HFFc6 (cell line): ENCODE data around the gene THSD4. TPM values are rescaled to one million over a fixed set of nuclear protein-coding genes. Genes with fewer than 3 reads are reported as not detected.

ENCODE experiments used
- DNase-seq: peaks from one replicate; pipeline ENCODE4 v3.0.0-alpha.2; 2018
- H3K27ac Mint-ChIP-seq: 2 replicates; pipeline ENCODE4 v1.8.0; 2020; ENCODE audit warnings: mild to moderate bottlenecking, mixed read lengths
- H3K27me3 Mint-ChIP-seq: 2 replicates; pipeline ENCODE4 v1.8.0; 2021; ENCODE audit warnings: mild to moderate bottlenecking, moderate library complexity, mixed read lengths; ENCODE audit not compliant: insufficient read depth
- H3K36me3 Mint-ChIP-seq: 2 replicates; pipeline ENCODE4 v1.8.0; 2021; ENCODE audit warnings: low read depth, mixed read lengths
- H3K4me1 Mint-ChIP-seq: 2 replicates; pipeline ENCODE4 v1.8.0; 2020; ENCODE audit warnings: low read depth, mixed read lengths
- H3K4me3 Mint-ChIP-seq: 2 replicates; pipeline ENCODE4 v1.8.0; 2020; ENCODE audit warnings: mild to moderate bottlenecking, moderate library complexity, mixed read lengths
- H3K9me3 Mint-ChIP-seq: 2 replicates; pipeline ENCODE4 v1.8.0; 2020; ENCODE audit warnings: mild to moderate bottlenecking, mixed read lengths
- CTCF ChIP-seq: fragments of 200-600 bp; sonication (generic); IDR thresholded peaks from 2 replicates; pipeline ENCODE4 v1.5.0; 2021; ENCODE audit warnings: antibody characterized with exemption, mild to moderate bottlenecking
- total RNA-seq, 6 experiments: library from RNA; stranded (reverse); fragmentation: NEBNext Ultra II Directional; extraction: Animal tissue kit (Norgen Biotek cat#: 25700); gene quantifications; 2 replicates in 1 of 6; 3 replicates in 5 of 6; pipeline ENCODE4 v1.2.3, GENCODE V29; 2021

The THSD4 gene
- total RNA-seq, 6 experiments from 2014 or later: 32.7 to 39.1 (median 36.4) TPM

- Mint-ChIP-seq H3K27me3 (peaks cover 8% of the 10 kb centered on the region), H3K9me3 (no peaks in the 10 kb centered on the region; the same call in 1 of the 2 replicates), H3K36me3 (peaks cover 8% of the 10 kb centered on the region), H3K4me3 (no peak overlapping the region), H3K27ac (no peak overlapping the region), H3K4me1 (peaks cover 33% of the 10 kb centered on the region)
- no peak for TF ChIP-seq CTCF
- no peak for DNase-seq
These were observed 486.0 kb downstream of the THSD4 start for GRCh38 chr15:71601038-71601834.

- Mint-ChIP-seq H3K36me3 (peaks cover 8% of the 10 kb centered on the region), H3K9me3 (no peaks in the 10 kb centered on the region; the same call in 1 of the 2 replicates), H3K27ac (no peak overlapping the region), H3K27me3 (peaks cover 10% of the 10 kb centered on the region), H3K4me1 (peaks cover 17% of the 10 kb centered on the region), H3K4me3 (no peak overlapping the region)
- TF ChIP-seq CTCF: no peak
- no peak for DNase-seq
These were observed 488.1 kb downstream of the THSD4 start for GRCh38 chr15:71603379-71603778.

GRCh38 chr15:71607383-71607782, 492.1 kb downstream of the THSD4 start:
- no peak for TF ChIP-seq CTCF
- Mint-ChIP-seq H3K9me3 (no peaks in the 10 kb centered on the region; the same call in 1 of the 2 replicates), H3K27ac (no peak overlapping the region)

GRCh38 chr15:71610728-71611552, 495.7 kb downstream of the THSD4 start:
- no peaks in the 10 kb centered on the region for H3K9me3 Mint-ChIP-seq
- no peak for DNase-seq

More at GRCh38 chr15:71607383-71607782, 492.1 kb downstream of the THSD4 start:
- peaks cover 8% of the 10 kb centered on the region for H3K36me3 Mint-ChIP-seq
- H3K27me3 Mint-ChIP-seq: peaks cover 8% of the 10 kb centered on the region
- no peak for DNase-seq
- H3K4me3 Mint-ChIP-seq: no peak overlapping the region
- peaks cover 12% of the 10 kb centered on the region for H3K4me1 Mint-ChIP-seq

More at GRCh38 chr15:71610728-71611552, 495.7 kb downstream of the THSD4 start:
- Mint-ChIP-seq H3K4me1 (peaks cover 12% of the 10 kb centered on the region), H3K4me3 (no peak overlapping the region), H3K27me3 (peaks cover 8% of the 10 kb centered on the region), H3K27ac (no peak overlapping the region), H3K36me3 (no peaks in the 10 kb centered on the region)
- no peak for TF ChIP-seq CTCF
